Smooth muscle cell (in vitro differentiated cells): ENCODE results near the gene UCKL1. TPM values are rescaled to one million over a fixed set of nuclear protein-coding genes. Genes with fewer than 3 reads are reported as not detected.

Source experiments
- microRNA counts: library from miRNA; unstranded; fragments of <30 nt; microRNA quantifications from one replicate; lab custom pipeline; 2016
- microRNA-seq: library from miRNA; unstranded; fragments of <30 nt; microRNA quantifications from one replicate; pipeline ENCODE4, GENCODE V29; 2016; ENCODE audit warnings: borderline number of aligned reads
- polyA plus RNA-seq: library from polyadenylated mRNA; unstranded; fragments of >200 nt; fragmentation: Nextera tagmentation; extraction: Ambion mirVana; gene quantifications from 2 replicates; pipeline ENCODE4 v1.2.1, GENCODE V29; 2016
- small RNA-seq: library from RNA; depleted of rRNA; stranded (forward); fragments of <200 nt; gene quantifications from one replicate; pipeline ENCODE3, GENCODE V24; 2014
- total RNA-seq: library from RNA; depleted of rRNA; stranded (reverse); fragments of >200 nt; gene quantifications from 2 replicates; pipeline ENCODE4 v1.2.3, GENCODE V29; 2014

UCKL1 gene
- total and polyA plus RNA-seq, 2 experiments from 2014 or later, result 17.2 to 22.6 TPM

MicroRNAs encoded within 50 kb of the gene (microRNA counts, 767-probe panel; counts per million panel counts)
- 183 counts per million for microRNA hsa-miR-1914-5p (lab: Ali Mortazavi, UCI)
- 183 counts per million for microRNA hsa-miR-647 (lab: Ali Mortazavi, UCI)
- 183 counts per million for microRNA hsa-miR-941 (lab: Ali Mortazavi, UCI)

Small RNA genes within 50 kb of the gene (microRNA-seq; reads per million reads assigned to microRNA genes)
- 2.3 reads per million for gene MIR1914
- gene MIR647, result not detected
- not detected for gene MIR941-1
- gene MIR941-2, result not detected
- not detected for gene MIR941-3
- not detected for gene MIR941-4
- gene MIR941-5, result not detected

Small RNA genes within 50 kb of the gene (small RNA-seq; reads per million reads assigned to genes)
- gene MIR647 (0.11 reads per million), gene MIR941-2 (not detected), gene MIR941-4 (not detected), gene MIR941-5 (not detected), gene RNU1-134P (not detected)

Other genes starting within 250 kb of the UCKL1 start
- gene ARFRP1, start 248.4 kb downstream of the UCKL1 start, total RNA-seq, result 11.8 and 27.4 TPM in 2 replicates
- 42.3 and 51.9 TPM in 2 replicates for gene ARFRP1, start 248.4 kb downstream of the UCKL1 start, polyA plus RNA-seq
- 8.3 and 13.8 TPM in 2 replicates for gene ZGPAT, start 248.4 kb downstream of the UCKL1 start, total RNA-seq
- gene ZGPAT, start 248.4 kb downstream of the UCKL1 start, polyA plus RNA-seq, result 32.3 and 36.2 TPM in 2 replicates
- 2.9 and 7.2 TPM in 2 replicates for gene LIME1, start 219.8 kb downstream of the UCKL1 start, total RNA-seq
- 6.0 and 6.9 TPM in 2 replicates for gene LIME1, start 219.8 kb downstream of the UCKL1 start, polyA plus RNA-seq
- 24.4 and 43.7 TPM in 2 replicates for gene SLC2A4RG, start 216.6 kb downstream of the UCKL1 start, total RNA-seq
- gene SLC2A4RG, start 216.6 kb downstream of the UCKL1 start, polyA plus RNA-seq, result 45.6 and 58.4 TPM in 2 replicates
- gene ZBTB46, start 125.2 kb downstream of the UCKL1 start, total RNA-seq, result 2.7 and 4.5 TPM in 2 replicates
- gene ZBTB46, start 125.2 kb downstream of the UCKL1 start, polyA plus RNA-seq, result 2.3 and 4.0 TPM in 2 replicates
- not detected in 2 replicates for gene ABHD16B, start 94.9 kb downstream of the UCKL1 start, total RNA-seq
- 0.31 TPM in 1 of 2 replicates, not detected in the other for gene ABHD16B, start 94.9 kb downstream of the UCKL1 start, polyA plus RNA-seq
- gene TPD52L2, start 91.1 kb downstream of the UCKL1 start, total RNA-seq, result 74.0 and 74.4 TPM in 2 replicates
- gene TPD52L2, start 91.1 kb downstream of the UCKL1 start, polyA plus RNA-seq, result 93.8 and 94.8 TPM in 2 replicates
- 21.1 and 24.5 TPM in 2 replicates for gene DNAJC5, start 61.3 kb downstream of the UCKL1 start, total RNA-seq
- 8.7 TPM in 2 replicates for gene DNAJC5, start 61.3 kb downstream of the UCKL1 start, polyA plus RNA-seq
- gene ZNF512B, start 13.5 kb upstream of the UCKL1 start, total RNA-seq, result 4.6 and 6.8 TPM in 2 replicates
- gene ZNF512B, start 13.5 kb upstream of the UCKL1 start, polyA plus RNA-seq, result 5.6 and 7.7 TPM in 2 replicates
- 0.13 and 0.27 TPM in 2 replicates for gene SAMD10, start 23.2 kb upstream of the UCKL1 start, total RNA-seq
- 1.2 and 4.3 TPM in 2 replicates for gene SAMD10, start 23.2 kb upstream of the UCKL1 start, polyA plus RNA-seq
- 33.3 and 36.5 TPM in 2 replicates for gene PRPF6, start 24.7 kb upstream of the UCKL1 start, total RNA-seq
- gene PRPF6, start 24.7 kb upstream of the UCKL1 start, polyA plus RNA-seq, result 51.2 and 55.2 TPM in 2 replicates
- 0.09 and 2.0 TPM in 2 replicates for gene C20orf204, start 79.8 kb upstream of the UCKL1 start, total RNA-seq
- gene C20orf204, start 79.8 kb upstream of the UCKL1 start, polyA plus RNA-seq, result 0.87 and 5.2 TPM in 2 replicates
- gene SOX18, start 93.2 kb upstream of the UCKL1 start, total RNA-seq, result 0.54 and 2.9 TPM in 2 replicates
- 9.7 and 11.3 TPM in 2 replicates for gene SOX18, start 93.2 kb upstream of the UCKL1 start, polyA plus RNA-seq
- gene TCEA2, start 106.8 kb upstream of the UCKL1 start, total RNA-seq, result 24.9 and 41.0 TPM in 2 replicates
- 83.4 and 89.5 TPM in 2 replicates for gene TCEA2, start 106.8 kb upstream of the UCKL1 start, polyA plus RNA-seq
- gene RGS19, start 123.1 kb upstream of the UCKL1 start, total RNA-seq, result 14.9 and 17.4 TPM in 2 replicates
- gene RGS19, start 123.1 kb upstream of the UCKL1 start, polyA plus RNA-seq, result 24.6 and 25.4 TPM in 2 replicates
- gene OPRL1, start 123.7 kb upstream of the UCKL1 start, total RNA-seq, result 2.9 and 6.4 TPM in 2 replicates
- gene OPRL1, start 123.7 kb upstream of the UCKL1 start, polyA plus RNA-seq, result 3.1 and 4.3 TPM in 2 replicates
- 4.5 TPM in 1 of 2 replicates, not detected in the other for gene LKAAEAR1, start 128.0 kb upstream of the UCKL1 start, total RNA-seq
- gene LKAAEAR1, start 128.0 kb upstream of the UCKL1 start, polyA plus RNA-seq, result 0.79 and 1.6 TPM in 2 replicates
- not detected in 2 replicates for gene NPBWR2, start 151.1 kb upstream of the UCKL1 start, total RNA-seq
- not detected in 2 replicates for gene NPBWR2, start 151.1 kb upstream of the UCKL1 start, polyA plus RNA-seq
- gene MYT1, start 208.0 kb upstream of the UCKL1 start, total RNA-seq, result 0.09 TPM in 2 replicates
- gene MYT1, start 208.0 kb upstream of the UCKL1 start, polyA plus RNA-seq, result 0.05 TPM in 1 of 2 replicates, not detected in the other